ENCODE data around the gene CENPU.
"Not testable (repeated sequence)": the region's sequence is repeated elsewhere in the genome, so short reads cannot be mapped to it uniquely, and the experiment has no call there.

Gene CENPU

GRCh38 chr4:184672741-184673140 lies 61.2 kb downstream of the CENPU start:
- no peak overlapping the region for H3K9ac ChIP-seq (ENCODE audit: low read length in 5 of 5)
- peaks cover 3 to 52% (median 37%) of the 10 kb centered on the region in 5 donors for H3K36me3 ChIP-seq (ENCODE audit: control insufficient read depth in 5 of 5, insufficient read depth in 5 of 5, low read length in 5 of 5)
- no peaks in the 10 kb centered on the region for H3K9me3 ChIP-seq (ENCODE audit: control insufficient read depth in 5 of 5, low read length in 5 of 5)
- peaks cover 0 to 10% (median 7%) of the 10 kb centered on the region in 5 donors for H3K4me1 ChIP-seq (ENCODE audit: control insufficient read depth in 5 of 5, insufficient read depth in 5 of 5, low read length in 5 of 5)
- no peak overlapping the region for H3K27ac ChIP-seq (ENCODE audit: low read depth, low read length)
- no peak overlapping the region for H3K4me3 ChIP-seq (ENCODE audit: low read depth in 1 of 5, low read length in 5 of 5)
- H3K27me3 ChIP-seq (ENCODE audit: control insufficient read depth in 5 of 5, insufficient read depth in 4 of 5, low read length in 5 of 5), result no peaks in the 10 kb centered on the region

- Histone ChIP-seq H3K4me3 (ENCODE audit: low read depth in 1 of 5, low read length in 5 of 5) (no peak overlapping the region), H3K27ac (ENCODE audit: low read depth, low read length) (no peak overlapping the region), H3K9ac (ENCODE audit: low read length in 5 of 5) (no peak overlapping the region), H3K27me3 (ENCODE audit: control insufficient read depth in 5 of 5, insufficient read depth in 4 of 5, low read length in 5 of 5) (no peaks in the 10 kb centered on the region), H3K9me3 (ENCODE audit: control insufficient read depth in 5 of 5, low read length in 5 of 5) (no peaks in the 10 kb centered on the region), H3K36me3 (ENCODE audit: control insufficient read depth in 5 of 5, insufficient read depth in 5 of 5, low read length in 5 of 5) (peaks cover 3 to 67% (median 46%) of the 10 kb centered on the region in 5 donors), H3K4me1 (ENCODE audit: control insufficient read depth in 5 of 5, insufficient read depth in 5 of 5, low read length in 5 of 5) (peaks cover 0 to 10% (median 7%) of the 10 kb centered on the region in 5 donors)
These were observed 62.8 kb downstream of the CENPU start for GRCh38 chr4:184671101-184671500.

- Histone ChIP-seq H3K36me3 (ENCODE audit: control insufficient read depth in 5 of 5, insufficient read depth in 5 of 5, low read length in 5 of 5) (peaks cover 0 to 61% (median 41%) of the 10 kb centered on the region in 5 donors), H3K27ac (ENCODE audit: low read depth, low read length) (no peak overlapping the region), H3K4me1 (ENCODE audit: control insufficient read depth in 5 of 5, insufficient read depth in 5 of 5, low read length in 5 of 5) (peaks cover 0 to 10% (median 5%) of the 10 kb centered on the region in 5 donors), H3K27me3 (ENCODE audit: control insufficient read depth in 5 of 5, insufficient read depth in 4 of 5, low read length in 5 of 5) (no peaks in the 10 kb centered on the region), H3K9ac (ENCODE audit: low read length in 5 of 5) (no peak overlapping the region), H3K9me3 (ENCODE audit: control insufficient read depth in 5 of 5, low read length in 5 of 5) (no peaks in the 10 kb centered on the region), H3K4me3 (ENCODE audit: low read depth in 1 of 5, low read length in 5 of 5) (no peak overlapping the region)
These were observed 64.6 kb downstream of the CENPU start for GRCh38 chr4:184669251-184669650.

GRCh38 chr4:184668511-184669114 lies 65.3 kb downstream of the CENPU start:
- Histone ChIP-seq H3K27me3 (ENCODE audit: control insufficient read depth in 5 of 5, insufficient read depth in 4 of 5, low read length in 5 of 5) (no peaks in the 10 kb centered on the region), H3K9ac (ENCODE audit: low read length in 5 of 5) (no peak overlapping the region), H3K27ac (ENCODE audit: low read depth, low read length) (no peak overlapping the region), H3K4me1 (ENCODE audit: control insufficient read depth in 5 of 5, insufficient read depth in 5 of 5, low read length in 5 of 5) (peaks cover 0 to 6% (median 0%) of the 10 kb centered on the region in 5 donors), H3K9me3 (ENCODE audit: control insufficient read depth in 5 of 5, low read length in 5 of 5) (no peaks in the 10 kb centered on the region), H3K4me3 (ENCODE audit: low read depth in 1 of 5, low read length in 5 of 5) (no peak overlapping the region), H3K36me3 (ENCODE audit: control insufficient read depth in 5 of 5, insufficient read depth in 5 of 5, low read length in 5 of 5) (peaks cover 0 to 55% (median 41%) of the 10 kb centered on the region in 5 donors)

GRCh38 chr4:184668096-184668495 lies 65.8 kb downstream of the CENPU start:
- H3K4me3 ChIP-seq (ENCODE audit: low read depth in 1 of 5, low read length in 5 of 5), result no peak overlapping the region
- H3K9me3 ChIP-seq (ENCODE audit: control insufficient read depth in 5 of 5, low read length in 5 of 5), result no peaks in the 10 kb centered on the region
- peaks cover 0 to 6% (median 0%) of the 10 kb centered on the region in 5 donors for H3K4me1 ChIP-seq (ENCODE audit: control insufficient read depth in 5 of 5, insufficient read depth in 5 of 5, low read length in 5 of 5)
- H3K9ac ChIP-seq (ENCODE audit: low read length in 5 of 5), result no peak overlapping the region
- peaks cover 0 to 54% (median 41%) of the 10 kb centered on the region in 5 donors for H3K36me3 ChIP-seq (ENCODE audit: control insufficient read depth in 5 of 5, insufficient read depth in 5 of 5, low read length in 5 of 5)
- H3K27ac ChIP-seq (ENCODE audit: low read depth, low read length), result no peak overlapping the region
- H3K27me3 ChIP-seq (ENCODE audit: control insufficient read depth in 5 of 5, insufficient read depth in 4 of 5, low read length in 5 of 5), result no peaks in the 10 kb centered on the region

- H3K27me3 ChIP-seq (ENCODE audit: control insufficient read depth in 5 of 5, insufficient read depth in 4 of 5, low read length in 5 of 5), result no peaks in the 10 kb centered on the region
- H3K9me3 ChIP-seq (ENCODE audit: control insufficient read depth in 5 of 5, low read length in 5 of 5), result no peaks in the 10 kb centered on the region
- peaks cover under 1 to 47% (median 30%) of the 10 kb centered on the region in 5 donors for H3K36me3 ChIP-seq (ENCODE audit: control insufficient read depth in 5 of 5, insufficient read depth in 5 of 5, low read length in 5 of 5)
- no peak overlapping the region for H3K4me3 ChIP-seq (ENCODE audit: low read depth in 1 of 5, low read length in 5 of 5)
- peaks cover 0 to 6% (median 0%) of the 10 kb centered on the region in 5 donors for H3K4me1 ChIP-seq (ENCODE audit: control insufficient read depth in 5 of 5, insufficient read depth in 5 of 5, low read length in 5 of 5)
- H3K27ac ChIP-seq (ENCODE audit: low read depth, low read length), result no peak overlapping the region
- H3K9ac ChIP-seq (ENCODE audit: low read length in 5 of 5), result no peak overlapping the region
These were observed 67.2 kb downstream of the CENPU start for GRCh38 chr4:184666670-184667069.

GRCh38 chr4:184664445-184665210 lies 69.3 kb downstream of the CENPU start:
- Histone ChIP-seq H3K36me3 (ENCODE audit: control insufficient read depth in 5 of 5, insufficient read depth in 5 of 5, low read length in 5 of 5) (peaks cover 11 to 44% (median 39%) of the 10 kb centered on the region in 5 donors), H3K27me3 (ENCODE audit: control insufficient read depth in 5 of 5, insufficient read depth in 4 of 5, low read length in 5 of 5) (no peaks in the 10 kb centered on the region), H3K27ac (ENCODE audit: low read depth, low read length) (no peak overlapping the region), H3K9me3 (ENCODE audit: control insufficient read depth in 5 of 5, low read length in 5 of 5) (no peaks in the 10 kb centered on the region), H3K4me3 (ENCODE audit: low read depth in 1 of 5, low read length in 5 of 5) (no peak overlapping the region), H3K4me1 (ENCODE audit: control insufficient read depth in 5 of 5, insufficient read depth in 5 of 5, low read length in 5 of 5) (peaks cover 0 to 6% (median 0%) of the 10 kb centered on the region in 5 donors), H3K9ac (ENCODE audit: low read length in 5 of 5) (no peak overlapping the region)

GRCh38 chr4:184662236-184662635 lies 71.7 kb downstream of the CENPU start:
- H3K9ac ChIP-seq (ENCODE audit: low read length in 5 of 5), result no peak overlapping the region
- H3K27me3 ChIP-seq (ENCODE audit: control insufficient read depth in 5 of 5, insufficient read depth in 4 of 5, low read length in 5 of 5), result no peaks in the 10 kb centered on the region
- no peaks in the 10 kb centered on the region for H3K4me1 ChIP-seq (ENCODE audit: control insufficient read depth in 5 of 5, insufficient read depth in 5 of 5, low read length in 5 of 5)
- no peak overlapping the region for H3K4me3 ChIP-seq (ENCODE audit: low read depth in 1 of 5, low read length in 5 of 5)
- peaks cover 13 to 31% (median 28%) of the 10 kb centered on the region in 5 donors for H3K36me3 ChIP-seq (ENCODE audit: control insufficient read depth in 5 of 5, insufficient read depth in 5 of 5, low read length in 5 of 5)
- no peaks in the 10 kb centered on the region for H3K9me3 ChIP-seq (ENCODE audit: control insufficient read depth in 5 of 5, low read length in 5 of 5)
- H3K27ac ChIP-seq (ENCODE audit: low read depth, low read length), result no peak overlapping the region

- no peak overlapping the region for H3K9ac ChIP-seq (ENCODE audit: low read length in 5 of 5)
- H3K9me3 ChIP-seq (ENCODE audit: control insufficient read depth in 5 of 5, low read length in 5 of 5), result no peaks in the 10 kb centered on the region
- peaks cover 9 to 21% (median 18%) of the 10 kb centered on the region in 5 donors for H3K36me3 ChIP-seq (ENCODE audit: control insufficient read depth in 5 of 5, insufficient read depth in 5 of 5, low read length in 5 of 5)
- H3K27me3 ChIP-seq (ENCODE audit: control insufficient read depth in 5 of 5, insufficient read depth in 4 of 5, low read length in 5 of 5), result no peaks in the 10 kb centered on the region
- no peak overlapping the region for H3K27ac ChIP-seq (ENCODE audit: low read depth, low read length)
- H3K4me1 ChIP-seq (ENCODE audit: control insufficient read depth in 5 of 5, insufficient read depth in 5 of 5, low read length in 5 of 5), result no peaks in the 10 kb centered on the region
- no peak overlapping the region for H3K4me3 ChIP-seq (ENCODE audit: low read depth in 1 of 5, low read length in 5 of 5)
These were observed 72.9 kb downstream of the CENPU start for GRCh38 chr4:184660978-184661377.

GRCh38 chr4:184657820-184658219 lies 76.1 kb downstream of the CENPU start:
- not testable (repeated sequence) for H3K4me1 ChIP-seq (ENCODE audit: control insufficient read depth in 5 of 5, insufficient read depth in 5 of 5, low read length in 5 of 5); H3K9ac ChIP-seq (ENCODE audit: low read length in 5 of 5); H3K9me3 ChIP-seq (ENCODE audit: control insufficient read depth in 5 of 5, low read length in 5 of 5); H3K27me3 ChIP-seq (ENCODE audit: control insufficient read depth in 5 of 5, insufficient read depth in 4 of 5, low read length in 5 of 5); H3K27ac ChIP-seq (ENCODE audit: low read depth, low read length); H3K4me3 ChIP-seq (ENCODE audit: low read depth in 1 of 5, low read length in 5 of 5)
- peaks cover 9 to 23% (median 17%) of the 10 kb centered on the region in 5 donors for H3K36me3 ChIP-seq (ENCODE audit: control insufficient read depth in 5 of 5, insufficient read depth in 5 of 5, low read length in 5 of 5)

All from subcutaneous abdominal adipose tissue (tissue), 5 donors.